Frontal cortex (tissue), 4 donors: ENCODE results near the gene TBC1D5. TPM values are rescaled to one million over a fixed set of nuclear protein-coding genes. Genes with fewer than 3 reads are reported as not detected.

Experiments
- DNase-seq, 2 donors: peaks; one replicate each; pipeline ENCODE4 v3.0.0; 2012; ENCODE audit warnings: low spot score in 2 of 2
- FAIRE-seq: peaks from 2 replicates; lab custom pipeline; 2012; peaks lifted over from hg19 to GRCh38; lab: Jason Lieb, UNC
- total RNA-seq: library from RNA; depleted of rRNA; stranded (reverse); fragments of >200 nt; gene quantifications from one replicate; pipeline ENCODE4 v1.2.3, GENCODE V29; 2014
- donor health status: control.
- donor health status: control.
- donor health status: control.

The TBC1D5 gene
- total RNA-seq, 1 donor from 2014 or later: 77.5 TPM

- DNase-seq (no peak), FAIRE-seq (no peak)
Observed at GRCh38 chr3:17444865-17445264, 297.6 kb downstream of the TBC1D5 start.

- FAIRE-seq: no peak
- no peak for DNase-seq
Observed at GRCh38 chr3:17443142-17443541, 299.3 kb downstream of the TBC1D5 start.

- DNase-seq (no peak), FAIRE-seq (no peak)
Observed at GRCh38 chr3:17442332-17443049, 299.9 kb downstream of the TBC1D5 start.

GRCh38 chr3:17433876-17434275 lies 308.6 kb downstream of the TBC1D5 start:
- FAIRE-seq (no peak), DNase-seq (no peak)

GRCh38 chr3:17432236-17432635 lies 310.2 kb downstream of the TBC1D5 start:
- peak; percentile 6 for FAIRE-seq

GRCh38 chr3:17431484-17432045 lies 310.9 kb downstream of the TBC1D5 start:
- FAIRE-seq: no peak
- no peak for DNase-seq

More at GRCh38 chr3:17432236-17432635, 310.2 kb downstream of the TBC1D5 start:
- DNase-seq: no peak

GRCh38 chr3:17431004-17431403 lies 311.4 kb downstream of the TBC1D5 start:
- FAIRE-seq: peak; percentile 94

GRCh38 chr3:17430582-17430981 lies 311.8 kb downstream of the TBC1D5 start:
- FAIRE-seq: no peak
- no peak for DNase-seq

More at GRCh38 chr3:17431004-17431403, 311.4 kb downstream of the TBC1D5 start:
- peak in 1 of 2 donors; percentile 20 for DNase-seq

GRCh38 chr3:17423786-17424536 lies 318.5 kb downstream of the TBC1D5 start:
- FAIRE-seq (no peak), DNase-seq (no peak)

- FAIRE-seq (no peak), DNase-seq (no peak)
Observed at GRCh38 chr3:17422636-17423035, 319.8 kb downstream of the TBC1D5 start.

- FAIRE-seq: no peak
- DNase-seq: no peak
Observed at GRCh38 chr3:17420668-17421067, 321.8 kb downstream of the TBC1D5 start.

- FAIRE-seq: no peak
- DNase-seq: peak in 1 of 2 donors; percentile 10
Observed at GRCh38 chr3:17412950-17413530, 329.4 kb downstream of the TBC1D5 start.

- DNase-seq: no peak
- no peak for FAIRE-seq
Observed at GRCh38 chr3:17411157-17411877, 331.1 kb downstream of the TBC1D5 start.

- no peak for DNase-seq
- no peak for FAIRE-seq
Observed at GRCh38 chr3:17407576-17407975, 334.9 kb downstream of the TBC1D5 start.

- DNase-seq: no peak
- no peak for FAIRE-seq
Observed at GRCh38 chr3:17404548-17404947, 337.9 kb downstream of the TBC1D5 start.

- FAIRE-seq (no peak), DNase-seq (no peak)
Observed at GRCh38 chr3:17402442-17402841, 340.0 kb downstream of the TBC1D5 start.

GRCh38 chr3:17401912-17402311 lies 340.5 kb downstream of the TBC1D5 start:
- DNase-seq (no peak), FAIRE-seq (no peak)

GRCh38 chr3:17399586-17399985 lies 342.8 kb downstream of the TBC1D5 start:
- FAIRE-seq (no peak), DNase-seq (no peak)

- DNase-seq: no peak
Observed at GRCh38 chr3:17398959-17399551, 343.4 kb downstream of the TBC1D5 start.

GRCh38 chr3:17396036-17396435 lies 346.4 kb downstream of the TBC1D5 start:
- no peak for DNase-seq
- no peak for FAIRE-seq

More at GRCh38 chr3:17398959-17399551, 343.4 kb downstream of the TBC1D5 start:
- no peak for FAIRE-seq
